HCT116 (cell line): Measurements from ENCODE around the gene ALKBH6. TPM values are rescaled to one million over a fixed set of nuclear protein-coding genes. Genes with fewer than 3 reads are reported as not detected.
A peak's percentile ranks its signal among the peaks of the same experiment; 100 is the strongest.

Experiments used
- ATAC-seq: fragments of 200-7000 bp; cut with Tn5 transposase; 2 replicates; pipeline ENCODE4 v1.9.1; 2020; ENCODE audit warnings: mild to moderate bottlenecking, moderate library complexity
- BruUV-seq: library from RNA; stranded (reverse); fragments of 400-500 nt; replicated peaks from 2 replicates; lab custom pipeline; 2021; lab: Mats Ljungman, UMichigan
- CTCF ChIA-PET: fragments of 300-600 bp; sonication (Branson Sonifier 250); formaldehyde crosslinking; loops from one replicate; lab custom pipeline; 2021; ENCODE audit warnings: antibody characterized with exemption; lab: Charles Lee
- POLR2A ChIA-PET: fragments of 300-600, 350-600 bp; sonication (Branson Sonifier 250); formaldehyde crosslinking; loops from one replicate; lab custom pipeline; 2021; ENCODE audit warnings: antibody characterized with exemption; lab: Charles Lee
- RAD21 ChIA-PET, 2 experiments: fragments of 300-600 bp; sonication (Branson Sonifier 250); formaldehyde crosslinking; loops; one replicate each; lab custom pipeline; 2023; ENCODE audit warnings: low total read pairs in 2 of 2; ENCODE audit not compliant: uncharacterized antibody in 2 of 2, unreplicated experiment in 2 of 2, low non-redundant PET in 1 of 2; lab: Charles Lee
- DNase-seq: peaks from one replicate; pipeline ENCODE4 v3.0.0-alpha.2; 2010; ENCODE audit warnings: low read depth, low spot score
- H2AFZ ChIP-seq: fragments of 200-600 bp; shearing (Covaris generic), sonication (generic); 2 replicates; pipeline ENCODE4 v1.6.1; 2017; ENCODE audit warnings: low read depth, mixed run types, mixed read lengths, antibody characterized with exemption, low read length; ENCODE audit not compliant: poor library complexity, severe bottlenecking
- H3K27ac ChIP-seq: 2 replicates; pipeline ENCODE4 v1.5.1; 2012; ENCODE audit warnings: low read depth, low read length
- H3K27me3 ChIP-seq: fragments of 200-600 bp; sonication (generic); 2 replicates; pipeline ENCODE4 v1.6.1; 2016; ENCODE audit warnings: mixed run types, low read length, mixed read lengths; ENCODE audit not compliant: insufficient read depth
- H3K36me3 ChIP-seq, 2 experiments: fragments of 200-500 bp in 1 of 2; fragments of 200-600 bp in 1 of 2; sonication (Bioruptor generic) in 1 of 2; sonication (generic) in 1 of 2; 2 replicates each; pipeline versions ENCODE4 v1.5.1 to v1.6.1; 2014 to 2016; ENCODE audit warnings: low read length in 2 of 2, inconsistent platforms in 1 of 2, mixed read lengths in 1 of 2, mixed run types in 1 of 2; ENCODE audit not compliant: insufficient read depth in 2 of 2, control insufficient read depth in 1 of 2
- H3K4me1 ChIP-seq, 2 experiments: fragments of 200-600 bp in 1 of 2; sonication (generic) in 1 of 2; 2 replicates each; pipeline versions ENCODE4 v1.5.1 to v1.6.1; 2012 to 2017; ENCODE audit warnings: low read length in 2 of 2, inconsistent platforms in 1 of 2, mild to moderate bottlenecking in 1 of 2, mixed read lengths in 1 of 2, mixed run types in 1 of 2, moderate library complexity in 1 of 2; ENCODE audit not compliant: insufficient read depth in 2 of 2, control insufficient read depth in 1 of 2
- H3K4me2 ChIP-seq: fragments of 200-600 bp; sonication (generic); 2 replicates; pipeline ENCODE4 v1.6.1; 2017; ENCODE audit warnings: mixed run types, low read length, mixed read lengths
- H3K4me3 ChIP-seq, 2 experiments: fragments of 200-600 bp in 1 of 2; sonication (generic) in 1 of 2; replicated peaks in 1 of 2; 2 replicates each; pipeline ENCODE4 v1.5.1; 2011 to 2016; ENCODE audit warnings: low read length in 2 of 2, control low read depth in 1 of 2, low read depth in 1 of 2, mild to moderate bottlenecking in 1 of 2, mixed read lengths in 1 of 2, mixed run types in 1 of 2
- H3K79me2 ChIP-seq: fragments of 200-600 bp; sonication (generic); 2 replicates; pipeline ENCODE4 v1.6.1; 2017; ENCODE audit warnings: mild to moderate bottlenecking, mixed run types, low read length, moderate library complexity, mixed read lengths; ENCODE audit not compliant: insufficient read depth
- H3K9ac ChIP-seq: fragments of 200-600 bp; sonication (generic); 2 replicates; pipeline ENCODE4 v1.6.1; 2016; ENCODE audit warnings: low read length, mixed read lengths
- H3K9me2 ChIP-seq: fragments of 200-600 bp; sonication (generic), shearing (Covaris generic); 2 replicates; pipeline ENCODE4 v1.6.1; 2017; ENCODE audit warnings: mixed run types, mild to moderate bottlenecking, moderate library complexity; ENCODE audit not compliant: insufficient read depth
- H3K9me3 ChIP-seq, 2 experiments: fragments of 200-500 bp in 1 of 2; fragments of 200-600 bp in 1 of 2; sonication (Bioruptor generic) in 1 of 2; sonication (generic) in 1 of 2; 2 replicates each; pipeline ENCODE4 v1.6.1; 2014 to 2017; ENCODE audit warnings: low read length in 2 of 2, mixed read lengths in 2 of 2, inconsistent platforms in 1 of 2, low read depth in 1 of 2, mild to moderate bottlenecking in 1 of 2, mixed run types in 1 of 2, moderate library complexity in 1 of 2; ENCODE audit not compliant: control insufficient read depth in 1 of 2, insufficient read depth in 1 of 2
- H4K20me1 ChIP-seq: fragments of 200-600 bp; sonication (generic), shearing (Covaris generic); 2 replicates; pipeline ENCODE4 v1.6.1; 2017; ENCODE audit warnings: mixed run types, mild to moderate bottlenecking, moderate library complexity; ENCODE audit not compliant: insufficient read depth
- CEBPB ChIP-seq: IDR thresholded peaks from 2 replicates; pipeline ENCODE4 v1.6.1; 2012; ENCODE audit warnings: low read depth
- ELF1 ChIP-seq: IDR thresholded peaks from 2 replicates; pipeline ENCODE4 v1.6.1; 2012; ENCODE audit warnings: low read depth, borderline replicate concordance
- EZH2 ChIP-seq: fragments of 200-600 bp; sonication (generic); IDR thresholded peaks from 2 replicates; pipeline ENCODE4 v1.6.1; 2017; ENCODE audit warnings: antibody characterized with exemption, mixed run types
- POLR2AphosphoS5 ChIP-seq: IDR thresholded peaks from 2 replicates; pipeline ENCODE4 v1.6.1; 2011; ENCODE audit warnings: mild to moderate bottlenecking, low read depth, low read length, moderate library complexity
- SIN3A ChIP-seq: IDR thresholded peaks from 2 replicates; pipeline ENCODE4 v1.6.1; 2012; ENCODE audit warnings: low read depth
- SP1 ChIP-seq: IDR thresholded peaks from 2 replicates; pipeline ENCODE4 v1.6.1; 2012; ENCODE audit warnings: low read depth
- SRF ChIP-seq: IDR thresholded peaks from 2 replicates; pipeline ENCODE4 v1.6.1; 2012; ENCODE audit warnings: low read depth
- TCF7L2 ChIP-seq: IDR thresholded peaks from 2 replicates; pipeline ENCODE4 v1.7.0; 2011; ENCODE audit warnings: borderline replicate concordance, inconsistent platforms; ENCODE audit not compliant: insufficient read depth, insufficient read length; ENCODE audit errors: extremely low read depth
- intact Hi-C: fragments of 100-400 bp; cut with micrococcal nuclease; formaldehyde crosslinking; loops from 2 replicates; pipeline ENCODE4 v1.10.0; 2022
- total RNA-seq: library from RNA; stranded (reverse); gene quantifications from one replicate; pipeline ENCODE4 v1.2.1, GENCODE V29; 2021; ENCODE audit not compliant: unreplicated experiment
- TF ChIP-seq, protein P1 (sequence below), 3 experiments: fragments of 200-600 bp in 1 of 3; sonication (generic) in 1 of 3; IDR thresholded peaks in 2 of 3; conservative IDR thresholded peaks in 1 of 3; 2 replicates each; pipeline ENCODE4 v1.5.1; 2012 to 2017; ENCODE audit warnings: low read depth in 2 of 3, low read length in 2 of 3, antibody characterized with exemption in 1 of 3, borderline replicate concordance in 1 of 3, control low read depth in 1 of 3, mild to moderate bottlenecking in 1 of 3, mixed read lengths in 1 of 3, mixed run types in 1 of 3, moderate library complexity in 1 of 3; ENCODE audit not compliant: insufficient read depth in 1 of 3
- TF ChIP-seq, protein P2 (sequence below): IDR thresholded peaks from 2 replicates; pipeline ENCODE4 v1.6.1; 2012
- TF ChIP-seq, protein P3 (sequence below): IDR thresholded peaks from 2 replicates; pipeline ENCODE4 v1.6.1; 2011; ENCODE audit warnings: mild to moderate bottlenecking, low read length, moderate library complexity; ENCODE audit not compliant: insufficient replicate concordance; ENCODE audit errors: extremely low read depth
- TF ChIP-seq, protein P4 (sequence below): IDR thresholded peaks from 2 replicates; pipeline ENCODE4 v1.6.1; 2012
- TF ChIP-seq, protein P5 (sequence below): IDR thresholded peaks from 2 replicates; pipeline ENCODE4 v1.6.1; 2012; ENCODE audit warnings: low read depth

Gene ALKBH6
- total RNA-seq, 1 experiment from 2014 or later: 28.6 TPM

DNA sequence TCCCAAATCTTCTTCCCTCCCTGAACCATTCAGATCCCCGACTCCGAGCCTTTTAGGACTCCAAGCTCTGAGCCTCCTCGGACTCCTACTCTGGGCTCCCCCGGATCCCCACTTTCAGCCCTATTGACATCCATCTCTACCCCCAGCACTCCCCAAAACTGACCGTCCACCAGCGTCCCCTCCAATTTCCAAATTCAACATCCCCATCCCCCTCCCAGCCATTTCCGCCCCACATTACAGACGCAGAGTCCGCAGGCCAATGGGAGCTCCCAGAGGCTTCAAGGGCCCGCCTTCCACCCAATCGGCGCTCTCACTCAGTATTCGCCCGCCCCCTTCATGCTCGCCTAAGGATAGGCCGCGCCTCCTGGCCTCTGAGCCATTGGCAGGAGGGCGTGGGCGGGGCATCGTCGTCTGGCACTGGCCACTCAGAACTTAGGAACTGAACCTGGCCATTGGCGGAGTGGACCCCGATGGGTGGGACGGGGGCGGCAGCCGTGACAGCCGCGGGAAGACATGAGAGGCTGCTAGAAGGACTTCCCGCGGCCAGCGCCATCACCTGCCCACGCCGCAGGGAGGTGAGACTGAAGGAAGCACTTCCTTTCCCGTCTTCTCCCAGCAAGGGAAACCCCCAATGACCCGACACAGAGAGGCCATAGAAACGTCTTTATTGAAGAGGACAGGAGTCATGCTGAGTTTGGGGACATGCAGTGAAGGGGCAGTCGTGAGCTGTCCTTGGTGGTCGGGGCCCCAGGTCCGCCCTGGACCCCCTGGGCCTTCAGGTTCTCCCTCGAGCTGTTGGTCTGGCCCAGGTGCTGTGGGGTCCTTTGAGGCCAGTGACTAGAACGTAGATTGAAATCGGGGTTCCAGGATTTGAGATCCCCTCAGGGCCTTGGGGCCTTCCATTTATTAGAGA is at the start of gene ALKBH6 (continued):
- TF ChIP-seq, protein P1, sequence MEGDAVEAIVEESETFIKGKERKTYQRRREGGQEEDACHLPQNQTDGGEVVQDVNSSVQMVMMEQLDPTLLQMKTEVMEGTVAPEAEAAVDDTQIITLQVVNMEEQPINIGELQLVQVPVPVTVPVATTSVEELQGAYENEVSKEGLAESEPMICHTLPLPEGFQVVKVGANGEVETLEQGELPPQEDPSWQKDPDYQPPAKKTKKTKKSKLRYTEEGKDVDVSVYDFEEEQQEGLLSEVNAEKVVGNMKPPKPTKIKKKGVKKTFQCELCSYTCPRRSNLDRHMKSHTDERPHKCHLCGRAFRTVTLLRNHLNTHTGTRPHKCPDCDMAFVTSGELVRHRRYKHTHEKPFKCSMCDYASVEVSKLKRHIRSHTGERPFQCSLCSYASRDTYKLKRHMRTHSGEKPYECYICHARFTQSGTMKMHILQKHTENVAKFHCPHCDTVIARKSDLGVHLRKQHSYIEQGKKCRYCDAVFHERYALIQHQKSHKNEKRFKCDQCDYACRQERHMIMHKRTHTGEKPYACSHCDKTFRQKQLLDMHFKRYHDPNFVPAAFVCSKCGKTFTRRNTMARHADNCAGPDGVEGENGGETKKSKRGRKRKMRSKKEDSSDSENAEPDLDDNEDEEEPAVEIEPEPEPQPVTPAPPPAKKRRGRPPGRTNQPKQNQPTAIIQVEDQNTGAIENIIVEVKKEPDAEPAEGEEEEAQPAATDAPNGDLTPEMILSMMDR (IDR thresholded peaks at IDR 0.05 in 2 of 3, conservative IDR thresholded peaks at IDR 0.05 in 1 of 3; ENCODE audit: borderline replicate concordance in 1 of 3, insufficient read depth in 1 of 3, low read depth in 2 of 3, low read length in 2 of 3): no peak
- TF ChIP-seq, protein P2, sequence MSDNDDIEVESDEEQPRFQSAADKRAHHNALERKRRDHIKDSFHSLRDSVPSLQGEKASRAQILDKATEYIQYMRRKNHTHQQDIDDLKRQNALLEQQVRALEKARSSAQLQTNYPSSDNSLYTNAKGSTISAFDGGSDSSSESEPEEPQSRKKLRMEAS: peak; percentile 70
- TF ChIP-seq, protein P3, sequence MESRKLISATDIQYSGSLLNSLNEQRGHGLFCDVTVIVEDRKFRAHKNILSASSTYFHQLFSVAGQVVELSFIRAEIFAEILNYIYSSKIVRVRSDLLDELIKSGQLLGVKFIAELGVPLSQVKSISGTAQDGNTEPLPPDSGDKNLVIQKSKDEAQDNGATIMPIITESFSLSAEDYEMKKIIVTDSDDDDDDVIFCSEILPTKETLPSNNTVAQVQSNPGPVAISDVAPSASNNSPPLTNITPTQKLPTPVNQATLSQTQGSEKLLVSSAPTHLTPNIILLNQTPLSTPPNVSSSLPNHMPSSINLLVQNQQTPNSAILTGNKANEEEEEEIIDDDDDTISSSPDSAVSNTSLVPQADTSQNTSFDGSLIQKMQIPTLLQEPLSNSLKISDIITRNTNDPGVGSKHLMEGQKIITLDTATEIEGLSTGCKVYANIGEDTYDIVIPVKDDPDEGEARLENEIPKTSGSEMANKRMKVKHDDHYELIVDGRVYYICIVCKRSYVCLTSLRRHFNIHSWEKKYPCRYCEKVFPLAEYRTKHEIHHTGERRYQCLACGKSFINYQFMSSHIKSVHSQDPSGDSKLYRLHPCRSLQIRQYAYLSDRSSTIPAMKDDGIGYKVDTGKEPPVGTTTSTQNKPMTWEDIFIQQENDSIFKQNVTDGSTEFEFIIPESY: no peak
- TF ChIP-seq, all 23 proteins: peak for 8

DNA sequence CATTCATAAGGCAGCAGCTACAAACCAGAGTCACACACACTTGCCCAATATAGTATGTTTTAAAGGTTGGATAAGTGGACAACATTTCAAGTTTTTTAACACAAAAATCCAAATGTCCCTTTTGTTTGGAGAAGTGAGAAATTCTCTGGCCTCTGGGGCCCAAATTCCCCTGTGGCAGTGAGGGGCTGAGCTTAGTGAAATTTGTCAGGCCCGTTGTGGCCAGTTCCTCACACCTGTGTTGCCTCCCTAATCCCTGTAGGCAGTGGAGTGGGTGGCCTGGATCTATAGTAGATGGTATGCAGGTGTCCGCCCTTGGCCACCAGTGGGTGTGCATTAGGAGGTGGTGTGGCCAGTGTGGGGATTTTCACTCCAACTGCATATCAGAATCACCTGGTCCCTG is 47.4 kb upstream of the ALKBH6 start:
- ChIA-PET RAD21 (interaction anchor here in 1 of 2 experiments (1.0 kb wide), 1 partner anchor 67 kb away, joined by 4 read pairs; no protein-coding TSS in a partner anchor), POLR2A (interaction anchor here (1.6 kb wide), 1 partner anchor 54 kb away, joined by 4 read pairs; the partner anchor contains the start of genes POLR2I and TBCB), CTCF (interaction anchor here (1.2 kb wide), 1 partner anchor 65 kb away, joined by 3 read pairs; no protein-coding TSS in a partner anchor)
- Histone ChIP-seq H3K9me3 (no peaks in the 10 kb centered on the region), H2AFZ (no peak overlapping the region), H3K79me2 (peaks cover 20% of the 10 kb centered on the region), H3K27me3 (no peaks in the 10 kb centered on the region), H3K4me3 (no peak overlapping the region), H3K27ac (no peak overlapping the region), H3K9ac (no peak overlapping the region), H3K4me2 (no peak overlapping the region), H3K4me1 (peaks cover 0 to 2% of the 10 kb centered on the region in 2 experiments; a peak in 2 of 4 replicates), H3K9me2 (no peaks in the 10 kb centered on the region), H3K36me3 (peaks cover 13 to 27% of the 10 kb centered on the region in 2 experiments; a peak in 3 of 4 replicates), H4K20me1 (no peaks in the 10 kb centered on the region)
- BruUV-seq: no TSS peak
- intact Hi-C loops: loop anchor here (5.0 to 10.0 kb wide), 3 partner anchors 66 to 1053 kb away; partner anchors contain the start of gene ZNF566
- DNase-seq: no peak
- no peak for ATAC-seq
- no peak for TF ChIP-seq SRF
- no peak for TF ChIP-seq POLR2AphosphoS5
- TF ChIP-seq EZH2: no peak
- TF ChIP-seq SP1: no peak
- no peak for TF ChIP-seq SIN3A
- no peak for TF ChIP-seq TCF7L2
- TF ChIP-seq ELF1: no peak
- no peak for TF ChIP-seq CEBPB
- TF ChIP-seq, protein P4, sequence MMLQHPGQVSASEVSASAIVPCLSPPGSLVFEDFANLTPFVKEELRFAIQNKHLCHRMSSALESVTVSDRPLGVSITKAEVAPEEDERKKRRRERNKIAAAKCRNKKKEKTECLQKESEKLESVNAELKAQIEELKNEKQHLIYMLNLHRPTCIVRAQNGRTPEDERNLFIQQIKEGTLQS: no peak
- TF ChIP-seq, protein P5, sequence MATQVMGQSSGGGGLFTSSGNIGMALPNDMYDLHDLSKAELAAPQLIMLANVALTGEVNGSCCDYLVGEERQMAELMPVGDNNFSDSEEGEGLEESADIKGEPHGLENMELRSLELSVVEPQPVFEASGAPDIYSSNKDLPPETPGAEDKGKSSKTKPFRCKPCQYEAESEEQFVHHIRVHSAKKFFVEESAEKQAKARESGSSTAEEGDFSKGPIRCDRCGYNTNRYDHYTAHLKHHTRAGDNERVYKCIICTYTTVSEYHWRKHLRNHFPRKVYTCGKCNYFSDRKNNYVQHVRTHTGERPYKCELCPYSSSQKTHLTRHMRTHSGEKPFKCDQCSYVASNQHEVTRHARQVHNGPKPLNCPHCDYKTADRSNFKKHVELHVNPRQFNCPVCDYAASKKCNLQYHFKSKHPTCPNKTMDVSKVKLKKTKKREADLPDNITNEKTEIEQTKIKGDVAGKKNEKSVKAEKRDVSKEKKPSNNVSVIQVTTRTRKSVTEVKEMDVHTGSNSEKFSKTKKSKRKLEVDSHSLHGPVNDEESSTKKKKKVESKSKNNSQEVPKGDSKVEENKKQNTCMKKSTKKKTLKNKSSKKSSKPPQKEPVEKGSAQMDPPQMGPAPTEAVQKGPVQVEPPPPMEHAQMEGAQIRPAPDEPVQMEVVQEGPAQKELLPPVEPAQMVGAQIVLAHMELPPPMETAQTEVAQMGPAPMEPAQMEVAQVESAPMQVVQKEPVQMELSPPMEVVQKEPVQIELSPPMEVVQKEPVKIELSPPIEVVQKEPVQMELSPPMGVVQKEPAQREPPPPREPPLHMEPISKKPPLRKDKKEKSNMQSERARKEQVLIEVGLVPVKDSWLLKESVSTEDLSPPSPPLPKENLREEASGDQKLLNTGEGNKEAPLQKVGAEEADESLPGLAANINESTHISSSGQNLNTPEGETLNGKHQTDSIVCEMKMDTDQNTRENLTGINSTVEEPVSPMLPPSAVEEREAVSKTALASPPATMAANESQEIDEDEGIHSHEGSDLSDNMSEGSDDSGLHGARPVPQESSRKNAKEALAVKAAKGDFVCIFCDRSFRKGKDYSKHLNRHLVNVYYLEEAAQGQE: no peak
